ENCODE data around the gene SPTBN1.
A peak's percentile ranks its signal among the peaks of the same experiment; 100 is the strongest.

Gene SPTBN1

DNA sequence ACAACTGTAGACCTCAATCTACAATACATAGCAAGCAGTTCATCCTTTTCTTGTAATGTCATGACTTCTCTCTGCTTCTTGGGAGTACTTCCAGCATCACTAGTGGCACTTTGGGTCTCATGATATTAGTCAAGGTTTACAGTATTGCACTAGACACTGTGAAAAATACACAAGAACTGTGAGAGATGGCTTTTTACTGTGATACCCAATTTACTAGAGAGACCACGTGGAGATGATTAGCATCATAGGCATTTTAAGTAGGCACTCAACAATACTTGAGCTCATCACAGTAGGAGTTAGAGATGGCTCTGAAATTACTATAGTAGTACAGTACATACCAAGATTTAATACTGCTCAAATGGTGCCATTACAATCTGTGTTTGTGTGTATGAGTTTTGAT is 154.6 kb downstream of the SPTBN1 start:
- DNase-seq (ENCODE audit: low spot score), result no peak

DNA sequence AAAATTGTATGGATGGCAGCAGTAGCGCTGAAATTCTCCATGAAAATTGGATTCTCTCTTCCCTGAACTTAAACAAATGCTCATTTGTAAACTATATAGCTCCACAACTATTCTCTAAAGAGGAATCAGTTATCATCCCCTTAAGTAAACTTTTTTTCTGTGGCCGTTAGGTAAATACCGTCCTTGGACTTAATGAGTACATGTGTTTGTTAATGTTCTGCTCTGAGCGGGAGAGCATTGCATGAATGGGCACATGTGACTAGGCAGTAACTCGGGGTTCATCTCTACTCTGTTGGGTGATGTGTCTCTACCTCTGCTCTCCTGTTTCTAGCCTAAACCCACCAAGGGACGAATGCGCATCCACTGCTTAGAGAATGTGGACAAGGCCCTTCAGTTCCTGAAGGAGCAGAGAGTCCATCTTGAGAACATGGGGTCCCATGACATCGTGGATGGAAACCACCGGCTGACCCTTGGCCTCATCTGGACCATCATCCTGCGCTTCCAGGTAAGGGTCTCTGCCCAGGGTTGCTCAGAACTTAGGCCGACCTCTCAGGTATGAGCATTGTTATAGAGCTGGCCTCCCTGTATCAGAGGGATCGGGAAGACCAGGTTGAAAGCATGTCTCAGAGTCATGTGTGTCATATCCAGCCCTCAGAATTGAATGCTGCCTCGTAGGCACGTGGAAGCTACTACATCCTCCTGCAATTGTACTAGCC is 155.9 kb downstream of the SPTBN1 start:
- no peak for DNase-seq (ENCODE audit: low spot score)

DNA sequence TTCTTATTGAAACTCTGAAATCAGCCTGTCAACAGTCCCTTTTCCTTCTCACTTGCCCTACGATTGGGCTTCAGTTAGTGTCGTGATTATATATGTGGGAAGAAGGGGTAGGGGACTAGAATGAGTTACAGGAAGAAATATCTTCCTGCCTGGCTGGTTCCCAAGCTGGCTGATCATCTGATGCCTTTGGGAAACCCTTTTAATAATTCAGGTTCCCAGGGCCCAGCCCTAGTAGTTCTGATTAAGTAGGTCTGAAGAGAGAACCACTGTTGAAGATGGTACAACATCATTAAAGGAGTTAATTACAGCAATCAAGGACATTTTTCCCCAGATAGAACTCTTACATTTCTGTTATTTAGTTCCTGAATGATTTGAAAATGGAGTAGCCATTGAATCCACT is 157.3 kb downstream of the SPTBN1 start:
- DNase-seq (ENCODE audit: low spot score), result no peak

DNA sequence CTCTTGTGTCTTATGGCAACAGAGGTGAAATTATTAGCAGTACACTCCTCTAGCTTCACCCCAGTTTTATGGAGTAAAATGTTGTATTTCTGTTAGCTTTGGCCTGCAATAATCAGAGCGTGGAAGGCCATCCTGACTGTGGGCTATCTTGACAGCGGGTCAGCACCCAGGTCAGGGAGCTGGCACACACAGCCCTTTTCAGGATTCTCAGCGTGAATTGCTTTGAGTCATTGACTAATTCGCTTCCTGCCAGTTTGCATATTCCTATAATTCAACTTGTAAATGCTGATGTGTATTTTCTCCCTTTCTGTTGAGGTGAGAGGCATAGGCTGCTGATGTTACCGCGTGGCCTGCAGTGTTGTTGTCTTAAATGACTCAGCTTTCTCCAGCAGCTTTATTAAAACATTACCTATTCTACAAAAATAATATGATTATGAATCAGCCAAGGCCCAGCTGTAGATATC is 157.7 kb downstream of the SPTBN1 start:
- DNase-seq (ENCODE audit: low spot score), result no peak

DNA sequence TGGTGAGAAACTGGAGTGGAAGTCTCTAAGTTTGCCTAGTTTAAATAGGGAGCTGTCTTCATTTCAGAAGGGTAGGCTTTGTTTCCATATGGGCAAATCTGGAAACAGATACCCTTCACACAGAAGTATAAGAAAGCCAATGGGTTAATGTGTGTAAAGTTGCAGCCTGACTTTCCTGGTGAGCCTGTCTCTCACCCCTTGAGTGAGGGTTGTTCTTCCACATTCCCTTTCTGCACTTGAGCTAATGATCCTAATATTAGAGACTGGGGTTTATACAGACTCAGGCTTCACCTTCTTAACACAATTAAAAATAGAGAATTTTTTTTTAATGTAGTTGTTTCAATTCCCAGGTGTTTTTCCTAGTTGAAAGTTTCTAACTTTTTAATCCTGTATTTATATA is 158.7 kb downstream of the SPTBN1 start:
- no peak for DNase-seq (ENCODE audit: low spot score)

DNA sequence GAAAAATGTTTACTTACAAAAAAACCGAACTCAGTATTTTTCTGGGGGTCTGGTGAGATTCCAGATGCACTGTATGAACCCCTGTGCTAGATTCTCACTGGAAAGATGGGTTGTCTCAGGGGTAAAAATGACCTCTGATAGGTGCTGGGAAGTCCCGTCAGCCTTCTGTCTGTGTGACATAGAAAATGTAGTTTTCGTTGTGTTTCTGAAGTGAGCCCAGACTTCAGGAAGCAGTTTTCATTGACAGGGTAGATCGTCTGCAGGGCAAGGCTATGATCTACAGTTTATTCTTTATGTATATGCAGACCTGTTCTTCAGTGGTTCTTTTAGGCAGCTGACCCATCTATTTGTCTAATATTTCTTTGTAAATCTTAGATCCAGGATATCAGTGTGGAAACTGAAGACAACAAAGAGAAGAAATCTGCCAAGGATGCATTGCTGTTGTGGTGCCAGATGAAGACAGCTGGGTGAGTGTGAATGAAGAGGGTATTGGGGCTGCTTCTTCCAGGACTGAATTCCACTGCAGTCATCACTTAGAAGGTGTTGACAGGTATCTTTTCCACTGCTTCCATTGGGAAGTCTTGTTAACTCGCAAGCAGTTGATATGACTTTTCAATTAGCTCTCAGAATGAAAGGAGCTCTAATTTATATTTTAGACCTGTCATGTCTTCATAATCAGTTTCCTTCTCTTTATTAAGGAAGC is 159.9 kb downstream of the SPTBN1 start:
- DNase-seq (ENCODE audit: low spot score), result no peak

DNA sequence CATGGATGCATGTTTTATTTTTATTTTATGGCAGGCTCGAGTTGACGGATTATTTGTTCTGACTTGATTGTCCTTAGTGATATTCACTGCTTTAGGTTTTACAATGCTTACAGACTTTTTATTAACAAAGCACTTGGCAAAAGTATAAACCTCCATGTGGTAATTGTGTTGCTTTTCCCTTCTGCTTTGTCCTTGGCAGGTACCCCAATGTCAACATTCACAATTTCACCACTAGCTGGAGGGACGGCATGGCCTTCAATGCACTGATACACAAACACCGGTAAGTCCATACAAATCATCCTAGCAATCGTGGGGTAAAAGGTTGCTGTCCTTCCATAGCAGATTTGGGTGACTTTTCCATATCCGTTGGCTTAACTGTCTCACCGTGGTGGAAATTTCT is 161.3 kb downstream of the SPTBN1 start:
- DNase-seq (ENCODE audit: low spot score), result no peak

DNA sequence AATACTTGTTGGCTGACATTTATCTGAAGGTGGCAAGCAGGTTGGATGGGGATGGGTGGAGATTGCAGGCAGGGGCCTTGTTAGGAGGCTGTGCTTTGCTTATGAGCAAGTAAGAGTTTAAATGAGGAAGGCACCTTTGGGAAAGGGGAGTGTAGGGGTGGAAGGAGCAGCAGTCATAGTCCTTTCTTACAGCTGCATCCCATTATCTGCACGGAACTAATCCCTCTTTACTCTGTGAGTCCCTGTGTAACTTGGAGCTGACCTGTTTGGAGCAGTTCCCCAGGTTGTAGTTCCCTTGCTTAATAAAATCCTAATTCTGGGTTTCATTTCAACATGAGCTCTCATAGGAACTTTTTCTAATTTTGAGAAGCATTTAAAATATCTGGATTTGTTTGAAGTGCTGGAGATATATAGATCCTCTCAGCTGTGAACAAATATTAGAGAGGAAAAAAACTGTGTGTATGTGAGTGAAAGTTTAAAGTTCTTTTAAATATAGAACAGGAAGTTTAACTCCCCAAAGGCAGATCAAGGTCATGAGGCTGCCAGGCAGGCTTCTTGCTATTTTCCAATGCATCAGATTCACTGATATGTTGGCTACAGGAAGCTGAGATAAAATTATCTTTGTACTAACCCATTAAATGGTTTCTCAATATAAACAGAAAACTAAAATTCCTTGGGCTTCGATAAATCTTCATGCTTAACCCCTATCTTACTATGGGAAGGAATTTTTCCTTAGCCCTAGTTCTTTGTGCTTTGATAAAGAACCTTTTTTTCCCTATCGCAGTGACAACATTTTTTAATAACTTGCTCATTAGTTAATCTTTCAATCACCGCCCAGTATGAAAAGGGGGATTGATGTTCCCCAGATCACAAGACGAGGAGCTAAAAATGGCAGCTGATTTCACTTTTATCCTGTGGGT is 162.8 kb downstream of the SPTBN1 start:
- no peak for DNase-seq (ENCODE audit: low spot score)

DNA sequence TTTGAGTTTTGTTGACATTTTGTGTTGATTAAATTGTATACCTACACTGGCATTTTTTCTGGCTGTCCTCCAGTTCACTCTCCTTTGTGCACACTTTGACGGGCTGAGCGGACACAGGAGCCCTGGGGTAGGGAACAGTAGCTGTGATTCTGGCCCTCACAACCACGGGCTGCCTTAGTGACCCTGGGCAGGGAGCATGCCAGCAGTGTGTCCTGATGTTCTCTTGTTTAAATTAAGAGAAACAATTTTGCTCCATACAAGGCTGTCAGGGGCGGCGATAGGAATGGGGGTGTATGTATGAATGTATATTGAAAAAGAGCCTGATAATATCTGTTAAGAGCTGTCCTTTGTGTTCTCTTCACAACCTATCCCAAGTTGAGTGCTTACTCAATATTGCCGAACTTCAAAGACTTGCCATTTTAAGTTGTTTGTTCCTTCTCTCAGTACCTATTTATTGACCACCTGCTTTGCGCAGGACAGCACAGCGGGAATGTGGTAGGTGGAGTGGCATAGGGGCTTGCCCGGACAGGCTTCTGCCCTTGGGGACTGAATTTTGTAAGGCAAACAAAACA is 163.6 kb downstream of the SPTBN1 start:
- DNase-seq (ENCODE audit: low spot score), result no peak

DNA sequence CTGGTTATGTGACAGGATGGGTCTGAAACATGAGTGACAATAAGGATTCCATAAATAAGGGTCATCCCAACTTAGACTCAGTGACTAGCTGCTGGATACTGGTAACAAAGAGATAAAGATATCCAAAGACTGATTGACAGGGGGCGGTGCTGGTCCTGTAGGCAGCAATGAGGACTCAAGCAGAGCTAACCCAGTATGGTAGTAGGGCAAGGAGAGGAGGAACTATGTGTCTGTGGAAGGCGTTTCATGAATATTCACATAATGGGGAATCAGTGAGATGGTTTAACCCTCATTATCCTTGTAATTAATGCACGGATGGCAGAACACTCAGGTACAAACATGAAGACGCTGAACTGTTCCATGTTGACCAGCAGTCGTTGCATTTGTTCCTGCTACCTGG is 164.8 kb downstream of the SPTBN1 start:
- DNase-seq (ENCODE audit: low spot score), result no peak

DNA sequence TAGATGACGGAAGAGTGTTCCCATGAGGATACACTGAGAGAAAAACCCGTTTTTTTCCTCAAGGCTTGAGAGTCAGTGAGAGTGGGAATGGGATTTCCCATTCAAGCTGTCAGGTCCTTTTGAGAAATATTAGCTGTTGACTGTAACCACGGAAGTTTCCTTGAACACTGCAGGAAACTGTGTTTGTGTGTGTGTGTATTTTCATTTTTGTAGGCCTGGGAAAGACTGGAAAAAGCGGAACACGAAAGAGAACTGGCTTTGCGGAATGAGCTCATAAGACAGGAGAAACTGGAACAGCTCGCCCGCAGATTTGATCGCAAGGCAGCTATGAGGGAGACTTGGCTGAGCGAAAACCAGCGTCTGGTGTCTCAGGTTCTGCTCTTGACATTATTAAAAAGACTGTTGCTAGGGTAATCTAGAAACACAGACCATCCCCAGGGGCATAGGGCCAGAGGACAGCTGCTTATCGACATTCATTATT is 168.5 kb downstream of the SPTBN1 start:
- no peak for DNase-seq (ENCODE audit: low spot score)

DNA sequence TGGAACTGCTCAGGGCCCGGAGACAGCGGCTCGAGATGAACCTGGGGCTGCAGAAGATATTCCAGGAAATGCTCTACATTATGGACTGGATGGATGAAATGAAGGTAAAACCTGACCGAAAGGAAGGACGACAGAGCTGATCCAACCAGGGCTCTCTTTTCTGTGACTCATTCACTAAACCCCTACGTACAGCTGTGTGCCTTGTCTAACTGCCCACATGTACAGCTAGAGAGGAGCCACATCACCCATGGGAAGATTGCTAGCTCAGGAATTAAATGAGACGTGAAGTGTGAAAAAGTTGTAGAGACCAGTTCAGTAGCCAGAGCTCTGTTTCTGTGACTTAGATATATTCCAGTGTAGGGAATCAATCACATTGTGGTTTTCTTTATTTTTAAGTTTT is 170.0 kb downstream of the SPTBN1 start:
- no peak for DNase-seq (ENCODE audit: low spot score)

DNA sequence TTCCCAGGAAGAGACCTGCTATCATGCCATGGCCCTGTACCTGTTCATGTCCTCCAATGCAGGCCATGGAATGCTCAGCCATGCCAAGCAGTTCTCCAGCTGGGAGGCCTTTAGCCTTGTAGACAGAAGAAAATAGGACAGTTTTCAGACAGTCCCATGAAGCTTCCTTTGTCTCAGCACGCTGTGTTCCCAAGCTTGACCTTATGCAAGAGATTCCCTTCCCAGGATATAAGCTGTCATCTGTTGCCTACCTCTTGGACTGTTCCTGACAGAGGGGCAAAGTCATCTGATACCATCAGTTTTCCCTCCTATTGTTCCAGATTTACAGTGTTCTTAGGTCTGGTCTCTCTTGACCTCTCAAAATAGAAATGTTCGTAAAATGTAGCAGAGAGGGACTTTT is 170.8 kb downstream of the SPTBN1 start:
- DNase-seq (ENCODE audit: low spot score), result no peak

DNA sequence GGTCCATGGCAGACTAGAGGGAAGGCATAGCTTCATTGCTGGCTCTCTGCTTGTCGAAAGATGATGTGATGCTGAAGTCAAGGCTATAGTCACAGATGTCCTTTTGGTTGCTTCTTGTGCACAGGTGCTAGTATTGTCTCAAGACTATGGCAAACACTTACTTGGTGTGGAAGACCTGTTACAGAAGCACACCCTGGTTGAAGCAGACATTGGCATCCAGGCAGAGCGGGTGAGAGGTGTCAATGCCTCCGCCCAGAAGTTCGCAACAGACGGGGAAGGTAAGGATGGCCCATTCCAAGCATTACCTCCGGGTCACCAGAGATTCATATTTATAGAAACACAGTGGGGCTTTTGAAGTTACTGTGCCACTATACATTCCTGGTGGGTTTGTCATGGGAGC is 171.8 kb downstream of the SPTBN1 start:
- no peak for DNase-seq (ENCODE audit: low spot score)

DNA sequence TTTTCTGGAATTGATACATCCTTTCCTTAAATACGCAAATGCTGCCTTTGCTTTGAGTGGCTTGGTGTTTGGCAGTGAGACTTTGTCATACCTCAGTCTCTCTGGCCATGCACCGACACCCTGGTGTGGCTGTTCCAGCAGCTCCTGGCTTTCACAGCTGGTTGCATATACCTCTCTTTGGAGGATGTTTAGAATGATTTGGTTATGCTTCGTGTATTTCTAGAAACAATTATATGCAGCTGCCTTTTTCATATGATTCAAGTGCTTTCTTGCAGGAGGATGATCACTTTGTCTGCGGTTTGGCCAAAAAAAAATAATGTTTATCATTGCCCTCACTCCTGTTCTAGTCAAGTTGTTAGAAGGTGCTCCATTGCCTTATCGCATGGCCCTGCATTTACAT is 172.3 kb downstream of the SPTBN1 start:
- DNase-seq (ENCODE audit: low spot score), result no peak

DNA sequence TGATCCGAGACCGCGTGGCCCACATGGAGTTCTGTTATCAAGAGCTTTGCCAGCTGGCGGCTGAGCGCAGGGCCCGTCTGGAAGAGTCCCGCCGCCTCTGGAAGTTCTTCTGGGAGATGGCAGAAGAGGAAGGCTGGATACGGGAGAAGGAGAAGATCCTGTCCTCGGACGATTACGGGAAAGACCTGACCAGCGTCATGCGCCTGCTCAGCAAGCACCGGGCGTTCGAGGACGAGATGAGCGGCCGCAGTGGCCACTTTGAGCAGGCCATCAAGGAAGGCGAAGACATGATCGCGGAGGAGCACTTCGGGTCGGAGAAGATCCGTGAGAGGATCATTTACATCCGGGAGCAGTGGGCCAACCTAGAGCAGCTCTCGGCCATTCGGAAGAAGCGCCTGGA is 172.8 kb downstream of the SPTBN1 start:
- DNase-seq (ENCODE audit: low spot score), result no peak

DNA sequence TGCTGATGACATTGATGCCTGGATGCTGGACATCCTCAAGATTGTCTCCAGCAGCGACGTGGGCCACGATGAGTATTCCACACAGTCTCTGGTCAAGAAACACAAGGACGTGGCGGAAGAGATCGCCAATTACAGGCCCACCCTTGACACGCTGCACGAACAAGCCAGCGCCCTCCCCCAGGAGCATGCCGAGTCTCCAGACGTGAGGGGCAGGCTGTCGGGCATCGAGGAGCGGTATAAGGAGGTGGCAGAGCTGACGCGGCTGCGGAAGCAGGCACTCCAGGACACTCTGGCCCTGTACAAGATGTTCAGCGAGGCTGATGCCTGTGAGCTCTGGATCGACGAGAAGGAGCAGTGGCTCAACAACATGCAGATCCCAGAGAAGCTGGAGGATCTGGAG is 173.3 kb downstream of the SPTBN1 start:
- DNase-seq (ENCODE audit: low spot score), result no peak

DNA sequence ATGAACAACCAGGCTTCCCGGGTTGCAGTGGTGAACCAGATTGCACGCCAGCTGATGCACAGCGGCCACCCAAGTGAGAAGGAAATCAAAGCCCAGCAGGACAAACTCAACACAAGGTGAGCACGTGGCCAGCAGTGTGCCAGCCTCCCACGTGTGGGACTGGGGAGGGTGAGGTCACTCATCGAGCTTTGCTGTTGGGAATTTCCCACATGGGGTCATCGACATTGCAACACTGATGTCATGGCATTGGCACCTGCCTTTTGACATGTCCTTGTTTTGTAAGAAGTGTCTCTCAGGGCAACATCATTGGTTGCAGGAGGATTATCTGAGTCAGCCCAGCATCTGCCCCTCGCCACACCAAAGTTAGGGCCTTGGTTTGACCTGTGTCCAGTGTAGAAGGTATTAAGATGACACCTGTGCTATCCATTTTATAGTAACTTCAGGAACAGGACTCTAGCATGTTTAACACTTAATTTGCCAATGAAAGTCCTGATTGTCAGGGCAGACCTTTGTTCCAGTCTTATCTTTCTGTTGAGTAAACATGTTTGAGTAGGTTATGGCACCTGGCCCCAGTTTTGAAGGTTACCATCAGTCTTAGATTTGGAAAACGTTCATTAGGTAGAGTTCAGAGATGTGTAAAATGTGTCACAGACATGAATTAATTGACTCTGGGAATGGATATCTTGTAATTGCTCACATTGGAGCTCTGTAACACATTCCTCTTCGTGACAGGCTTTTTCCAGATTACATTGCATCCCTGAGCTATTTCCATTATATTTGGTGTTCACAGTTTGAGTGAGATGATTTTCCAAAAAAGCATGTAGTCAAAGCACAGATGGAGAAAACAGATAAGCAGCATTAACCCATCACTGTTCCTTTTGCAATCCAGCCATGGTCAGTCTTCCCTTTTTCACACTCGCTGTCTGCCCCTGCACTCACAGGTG is 174.1 kb downstream of the SPTBN1 start:
- peak; percentile 25 for DNase-seq (ENCODE audit: low spot score)

DNA sequence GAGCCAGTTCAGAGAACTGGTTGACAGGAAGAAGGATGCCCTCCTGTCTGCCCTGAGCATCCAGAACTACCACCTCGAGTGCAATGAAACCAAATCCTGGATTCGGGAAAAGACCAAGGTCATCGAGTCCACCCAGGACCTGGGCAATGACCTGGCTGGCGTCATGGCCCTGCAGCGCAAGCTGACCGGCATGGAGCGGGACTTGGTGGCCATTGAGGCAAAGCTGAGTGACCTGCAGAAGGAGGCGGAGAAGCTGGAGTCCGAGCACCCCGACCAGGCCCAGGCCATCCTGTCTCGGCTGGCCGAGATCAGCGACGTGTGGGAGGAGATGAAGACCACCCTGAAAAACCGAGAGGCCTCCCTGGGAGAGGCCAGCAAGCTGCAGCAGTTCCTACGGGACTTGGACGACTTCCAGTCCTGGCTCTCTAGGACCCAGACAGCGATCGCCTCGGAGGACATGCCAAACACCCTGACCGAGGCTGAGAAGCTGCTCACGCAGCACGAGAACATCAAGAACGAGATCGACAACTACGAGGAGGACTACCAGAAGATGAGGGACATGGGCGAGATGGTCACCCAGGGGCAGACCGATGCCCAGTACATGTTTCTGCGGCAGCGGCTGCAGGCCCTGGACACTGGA is 174.9 kb downstream of the SPTBN1 start:
- no peak for DNase-seq (ENCODE audit: low spot score)

DNA sequence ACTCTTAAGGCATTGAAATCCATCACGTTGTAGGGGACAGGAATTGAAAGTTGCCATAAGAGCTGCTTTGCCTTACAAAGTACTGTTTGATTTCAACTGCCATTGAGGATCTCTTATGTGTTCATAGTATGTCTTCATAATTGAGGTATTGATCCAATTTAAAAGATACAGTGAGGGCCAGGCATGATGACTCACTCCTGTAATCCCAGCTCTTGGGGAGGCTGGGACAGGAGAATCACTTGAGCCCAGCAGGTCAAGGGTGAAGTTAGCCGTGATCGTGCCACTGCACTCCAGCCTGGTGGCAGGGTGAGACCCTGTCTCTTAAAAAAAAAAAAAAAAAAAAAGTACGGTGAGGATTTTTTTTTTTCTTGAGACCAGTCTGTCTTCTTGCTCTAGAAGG is 175.6 kb downstream of the SPTBN1 start:
- no peak for DNase-seq (ENCODE audit: low spot score)
